ENCODE data around the gene LTBR. TPM values are rescaled to one million over a fixed set of nuclear protein-coding genes. Genes with fewer than 3 reads are reported as not detected.

Gene LTBR
- total RNA-seq, 1 donor from 2014 or later = 186 TPM

DNA sequence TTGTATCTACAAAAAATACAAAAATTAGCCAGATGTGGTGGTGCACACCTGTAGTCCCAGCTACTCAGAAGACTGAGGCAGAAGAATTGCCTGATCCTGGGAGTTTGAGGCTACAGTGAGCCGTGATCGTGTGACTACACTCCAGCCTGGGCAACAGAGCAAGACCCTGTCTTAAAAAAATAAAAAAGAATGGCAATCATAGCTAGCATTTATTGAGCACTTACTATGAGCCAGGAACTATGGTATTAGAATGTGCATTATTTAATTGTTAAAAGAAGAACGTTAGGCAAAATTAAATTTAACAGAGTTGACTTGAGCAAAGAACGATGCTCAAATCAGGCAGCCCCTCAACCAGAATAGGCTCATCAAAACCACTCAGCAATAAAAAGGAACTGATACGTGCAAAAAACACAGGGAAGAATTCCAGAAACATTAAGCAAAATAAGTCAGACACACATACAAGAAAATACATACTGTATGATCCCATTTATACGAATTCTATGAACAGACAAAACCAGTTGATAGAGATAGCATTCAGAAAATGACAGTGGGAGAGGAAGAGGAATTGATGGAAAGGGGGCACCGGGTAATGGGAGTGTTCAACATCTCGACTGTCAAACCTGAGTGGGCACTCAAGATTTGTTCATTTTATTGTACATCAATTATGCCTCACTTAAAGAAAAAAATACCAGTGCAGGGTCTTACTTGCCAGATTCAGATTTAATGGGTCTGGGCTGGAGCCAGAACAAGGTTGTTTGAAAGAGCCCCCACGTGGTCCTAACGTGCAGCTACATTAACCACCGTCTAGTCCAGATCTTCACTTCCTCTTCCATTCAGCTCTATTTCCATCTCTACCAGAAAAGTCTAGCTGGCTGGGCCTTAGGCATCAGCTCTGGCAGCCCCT, 16.6 kb upstream of the LTBR start:
- no peak for DNase-seq (ENCODE audit: extremely low read depth, low read depth, low spot score)

DNA sequence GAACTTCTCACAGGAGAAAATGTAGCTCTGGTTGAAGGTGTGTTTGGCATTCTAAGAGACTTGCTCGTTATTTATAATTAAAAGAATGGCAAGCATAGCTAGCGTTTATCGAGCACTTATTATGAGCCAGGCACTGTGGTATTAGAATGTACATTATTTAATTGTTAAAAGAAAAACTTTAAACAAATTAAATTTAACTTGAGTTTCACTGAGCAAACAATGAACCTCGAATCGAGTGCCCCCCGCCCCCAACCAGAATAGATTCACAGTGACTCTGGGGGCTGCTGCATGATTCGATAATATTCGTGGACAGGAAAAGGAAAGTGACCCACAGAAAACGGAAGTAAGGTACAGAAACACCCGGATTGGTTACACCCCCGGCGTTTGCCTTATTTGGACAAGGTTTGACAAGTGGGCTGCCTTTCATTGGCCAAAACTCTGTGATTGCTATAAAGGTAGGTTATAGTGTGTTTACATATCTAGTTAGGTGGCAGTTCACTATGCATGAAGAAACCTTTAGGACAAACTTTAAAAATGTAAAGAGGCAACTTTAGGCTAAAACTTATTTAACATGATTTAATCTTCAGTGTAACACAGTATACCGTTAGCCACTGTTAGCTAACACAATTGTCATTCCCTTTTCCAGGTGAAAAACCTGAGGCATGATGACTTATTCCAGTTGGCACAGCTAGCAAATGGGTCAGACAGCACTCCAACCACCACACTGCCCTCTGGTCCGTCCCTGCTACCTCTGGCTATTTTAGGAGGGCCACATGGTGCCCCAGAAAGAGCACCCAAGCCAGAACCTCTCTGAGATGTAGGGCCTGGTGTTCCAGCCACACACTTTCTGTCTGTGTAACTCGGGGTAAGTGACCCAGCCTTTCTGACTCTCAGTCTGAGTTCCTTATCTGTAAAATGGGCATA, 15.7 kb upstream of the LTBR start:
- DNase-seq (ENCODE audit: extremely low read depth, low read depth, low spot score) = no peak

DNA sequence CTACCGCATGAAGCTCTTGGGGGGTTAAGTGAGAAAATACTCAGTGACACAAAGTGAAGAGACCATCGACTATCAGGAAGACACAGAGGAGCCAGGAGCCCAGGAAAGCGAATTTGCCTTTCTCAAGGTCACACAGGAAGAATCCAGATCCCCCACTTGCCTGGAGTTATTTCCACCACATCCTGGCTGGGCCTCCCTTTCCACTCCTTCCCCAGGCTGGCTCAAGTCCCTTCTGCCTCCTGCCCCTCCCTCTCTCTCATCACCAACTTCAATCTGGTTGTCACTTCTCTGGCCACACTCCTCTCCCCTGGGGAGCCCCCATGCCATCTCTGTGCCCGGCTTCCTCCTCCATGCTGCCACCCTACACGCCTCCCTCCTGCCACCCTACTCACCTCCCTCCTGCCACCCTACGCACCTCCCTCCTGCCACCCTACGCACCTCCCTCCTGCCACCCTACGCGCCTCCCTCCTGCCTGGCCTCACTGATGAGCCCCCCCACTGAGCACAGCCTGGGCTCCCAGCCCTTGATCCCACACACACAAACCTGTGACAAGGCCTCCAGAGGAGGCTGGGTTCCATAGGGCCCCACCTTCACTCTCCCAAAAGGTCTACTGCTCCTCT, 14.9 kb upstream of the LTBR start:
- no peak for DNase-seq (ENCODE audit: extremely low read depth, low read depth, low spot score)

DNA sequence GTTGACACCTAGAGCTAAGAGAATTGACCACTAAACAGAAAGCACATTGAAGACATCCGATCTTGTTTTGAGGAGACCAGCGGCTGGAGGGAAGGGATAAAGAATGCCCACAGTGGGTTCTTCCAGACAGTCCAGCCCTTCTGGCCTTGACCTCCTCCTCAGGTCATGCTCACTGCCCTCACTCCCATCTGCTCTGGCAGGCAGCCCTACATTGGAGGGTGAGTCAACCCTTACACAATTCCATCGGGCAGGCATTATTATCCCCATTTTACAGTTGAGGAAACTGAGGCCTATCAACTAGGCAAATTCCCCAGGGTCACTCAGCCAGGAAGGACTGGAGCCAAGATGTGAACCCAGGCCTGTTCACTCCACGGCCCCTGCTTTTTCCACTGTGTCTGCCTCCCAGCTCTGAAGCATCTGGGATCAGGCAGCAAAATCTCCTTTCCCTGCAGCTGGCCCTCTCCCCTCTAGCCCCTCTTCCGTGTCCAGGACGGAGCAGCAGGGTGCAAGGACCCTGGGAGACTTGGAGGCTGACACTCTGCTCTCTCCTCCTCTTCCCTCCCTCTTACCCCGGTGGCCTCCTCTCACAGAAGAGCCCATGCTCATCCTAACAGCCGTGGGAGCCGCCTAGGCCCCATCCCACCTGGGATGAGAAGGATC, 13.9 kb upstream of the LTBR start:
- no peak for DNase-seq (ENCODE audit: extremely low read depth, low read depth, low spot score)

DNA sequence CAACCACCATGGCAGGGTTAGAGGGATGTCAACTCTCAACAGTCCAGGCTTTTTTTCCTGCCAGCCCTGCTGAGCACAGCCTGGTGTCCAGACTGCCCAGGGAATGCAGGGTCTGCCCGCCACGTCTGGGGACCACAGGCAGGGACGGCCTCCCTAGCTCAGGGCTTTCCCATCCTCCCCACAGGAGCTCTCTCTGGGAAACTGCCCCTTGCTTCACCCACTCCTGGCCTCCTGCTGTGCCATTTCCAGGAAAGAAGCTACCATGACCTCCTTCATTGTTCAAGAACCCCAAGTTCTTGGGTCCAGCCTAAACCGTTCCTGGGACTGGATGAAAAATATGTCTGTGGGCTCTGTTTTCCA, 13.4 kb upstream of the LTBR start:
- no peak for DNase-seq (ENCODE audit: extremely low read depth, low read depth, low spot score)

DNA sequence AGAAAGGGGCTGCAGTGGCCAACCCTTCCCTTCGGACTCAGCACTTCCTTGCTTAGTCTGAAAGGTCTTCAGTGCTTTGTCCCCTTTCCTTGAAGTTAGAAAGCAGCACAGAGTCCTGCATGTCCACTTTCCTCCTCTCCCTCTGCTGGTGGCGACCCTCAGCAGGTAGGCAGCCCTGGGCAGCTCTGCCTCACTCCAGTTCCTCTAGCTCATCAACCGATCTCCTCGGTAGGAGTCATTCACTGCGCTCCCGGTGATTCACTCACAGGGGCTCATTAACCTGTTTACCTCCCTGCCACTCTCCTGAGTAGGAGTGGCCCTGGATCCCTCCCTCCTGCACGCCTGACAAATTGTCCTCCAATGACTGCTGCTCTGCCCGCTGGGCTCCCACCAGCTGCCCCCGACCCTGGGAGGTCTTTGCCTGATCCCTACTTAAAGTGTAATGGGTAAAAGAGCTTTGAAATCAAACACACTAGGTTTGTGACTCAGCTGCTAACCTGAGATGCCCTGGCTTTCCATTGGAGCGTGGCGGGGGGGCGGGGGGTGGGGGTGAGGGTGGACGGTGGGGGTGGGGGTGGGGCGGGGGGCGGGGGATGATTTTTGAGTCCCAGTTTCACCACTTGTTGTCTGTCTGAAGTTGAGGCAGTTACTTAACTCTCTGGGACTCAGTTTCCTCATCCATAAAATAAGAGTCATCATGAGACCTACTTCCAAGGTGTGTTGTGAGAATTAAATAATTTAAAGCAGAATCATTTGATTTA, 12.8 kb upstream of the LTBR start:
- no peak for DNase-seq (ENCODE audit: extremely low read depth, low read depth, low spot score)

DNA sequence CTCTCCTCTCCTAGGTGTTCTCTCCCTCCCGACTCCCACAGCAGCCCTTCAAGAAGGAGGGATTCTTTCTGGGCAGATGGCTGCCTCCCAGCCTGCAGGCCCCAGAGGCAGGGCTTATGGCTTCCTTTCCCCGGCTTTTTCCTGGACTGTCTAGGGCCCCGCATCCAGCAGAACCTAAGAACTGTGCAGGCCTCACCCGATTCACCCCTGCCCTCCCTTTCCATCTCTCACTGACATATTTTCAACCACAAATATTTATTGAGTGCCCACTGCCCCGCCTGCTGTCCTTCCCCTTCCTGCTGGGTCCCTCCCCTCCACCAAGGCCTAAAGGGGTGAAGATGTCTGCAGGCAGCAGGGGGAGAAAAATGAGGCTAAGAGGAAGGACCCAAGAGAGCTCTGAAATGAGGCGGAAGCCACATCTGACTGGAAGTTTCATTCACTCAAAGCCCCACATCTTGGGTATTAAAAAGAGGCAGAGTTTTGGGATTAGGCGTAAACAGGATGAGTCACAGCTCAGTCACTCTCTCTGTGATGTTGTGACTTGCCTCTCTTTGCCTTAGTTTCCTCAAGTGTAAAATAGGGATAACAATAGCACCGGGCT, 11.5 kb upstream of the LTBR start:
- DNase-seq (ENCODE audit: extremely low read depth, low read depth, low spot score) = no peak

DNA sequence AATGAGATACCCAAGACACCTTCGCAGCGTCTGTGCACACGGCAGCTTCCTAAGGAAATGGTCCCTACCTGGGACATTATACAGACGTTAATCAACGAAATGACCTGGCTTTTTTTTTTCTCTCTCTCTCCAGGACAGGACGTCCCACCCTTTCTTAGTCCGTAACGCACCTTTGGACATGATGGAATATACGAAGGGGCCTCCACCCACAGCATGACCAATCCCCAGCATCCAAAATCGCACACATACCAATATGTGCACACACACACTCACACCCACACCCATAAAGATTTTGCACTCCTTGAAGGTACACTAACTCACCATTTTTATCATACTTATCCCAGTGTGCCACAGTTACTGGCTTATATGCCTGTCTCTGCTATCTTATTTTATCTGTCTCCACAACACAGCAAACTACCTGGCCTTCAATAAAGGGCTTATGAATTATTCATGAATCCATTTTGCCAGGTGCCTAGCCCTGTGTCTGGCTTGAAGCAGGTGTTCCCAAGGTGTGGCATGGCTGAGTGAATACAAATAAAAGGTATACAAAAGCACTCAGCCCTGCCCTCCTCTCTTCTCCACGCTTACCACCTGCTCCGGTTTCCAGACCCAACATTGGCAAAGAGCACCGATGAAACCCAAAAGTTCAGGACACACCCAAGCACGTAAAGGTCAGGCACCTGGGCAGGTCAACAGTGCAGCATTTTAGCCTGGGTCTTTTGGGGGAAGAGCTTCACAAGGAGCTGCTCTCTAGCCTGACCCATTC, 10.8 kb upstream of the LTBR start:
- DNase-seq (ENCODE audit: extremely low read depth, low read depth, low spot score) = no peak

DNA sequence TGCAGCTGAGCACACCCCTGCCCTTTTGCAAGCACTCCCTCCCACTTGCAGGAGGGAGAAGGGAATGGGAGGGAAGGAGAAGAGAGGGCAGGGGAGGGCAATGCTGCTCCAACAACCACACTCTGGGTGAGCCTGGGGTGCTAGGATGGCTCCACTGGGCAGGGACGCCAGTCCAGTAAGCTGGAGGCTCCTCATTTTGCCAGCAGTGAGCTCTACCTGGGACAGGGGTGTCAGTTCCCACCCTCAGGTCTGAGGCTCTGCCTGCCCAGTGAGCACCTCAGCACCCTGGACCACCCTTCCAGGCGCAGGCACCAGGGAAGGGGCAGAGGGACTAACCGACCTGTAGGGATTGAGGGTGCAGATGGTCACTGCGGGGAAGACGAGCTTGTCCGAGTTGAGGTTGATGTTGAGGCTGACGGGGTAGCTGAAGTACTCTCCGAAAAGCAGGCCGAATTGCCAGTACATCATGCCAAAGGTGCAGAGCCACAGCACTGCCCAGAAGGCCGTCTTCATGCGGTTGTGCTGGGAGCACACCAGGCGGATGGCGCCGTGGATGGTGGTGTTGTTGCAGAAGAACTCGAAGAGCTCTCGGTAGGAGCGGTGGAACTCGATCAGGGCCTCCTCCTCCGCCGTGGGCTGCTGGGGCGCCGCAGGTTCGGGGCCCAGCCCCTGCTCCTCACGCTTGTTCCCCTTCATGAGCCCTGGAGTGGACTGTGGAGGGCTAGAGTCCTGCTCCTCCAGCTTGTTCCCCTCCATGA, 9.8 kb upstream of the LTBR start:
- no peak for DNase-seq (ENCODE audit: extremely low read depth, low read depth, low spot score)

DNA sequence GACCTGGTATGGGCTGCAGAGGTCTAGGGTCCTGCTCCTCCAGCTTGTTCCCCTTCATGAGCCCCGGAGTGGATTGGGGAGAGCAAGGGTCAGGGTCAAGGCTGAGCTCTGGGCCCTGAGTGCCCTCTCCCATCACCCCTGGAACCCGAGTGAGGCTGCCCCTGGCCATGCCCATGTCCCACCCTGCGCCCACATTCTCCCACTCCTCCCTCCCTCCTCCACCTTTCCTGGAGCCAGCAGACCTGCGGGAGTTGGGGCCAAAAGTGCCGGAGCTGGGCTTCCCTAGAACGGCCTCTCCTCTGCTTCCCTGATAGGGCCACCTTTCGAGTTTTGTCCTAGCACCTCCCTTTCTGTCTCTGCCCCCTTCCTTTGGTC, 9.2 kb upstream of the LTBR start:
- no peak for DNase-seq (ENCODE audit: extremely low read depth, low read depth, low spot score)

DNA sequence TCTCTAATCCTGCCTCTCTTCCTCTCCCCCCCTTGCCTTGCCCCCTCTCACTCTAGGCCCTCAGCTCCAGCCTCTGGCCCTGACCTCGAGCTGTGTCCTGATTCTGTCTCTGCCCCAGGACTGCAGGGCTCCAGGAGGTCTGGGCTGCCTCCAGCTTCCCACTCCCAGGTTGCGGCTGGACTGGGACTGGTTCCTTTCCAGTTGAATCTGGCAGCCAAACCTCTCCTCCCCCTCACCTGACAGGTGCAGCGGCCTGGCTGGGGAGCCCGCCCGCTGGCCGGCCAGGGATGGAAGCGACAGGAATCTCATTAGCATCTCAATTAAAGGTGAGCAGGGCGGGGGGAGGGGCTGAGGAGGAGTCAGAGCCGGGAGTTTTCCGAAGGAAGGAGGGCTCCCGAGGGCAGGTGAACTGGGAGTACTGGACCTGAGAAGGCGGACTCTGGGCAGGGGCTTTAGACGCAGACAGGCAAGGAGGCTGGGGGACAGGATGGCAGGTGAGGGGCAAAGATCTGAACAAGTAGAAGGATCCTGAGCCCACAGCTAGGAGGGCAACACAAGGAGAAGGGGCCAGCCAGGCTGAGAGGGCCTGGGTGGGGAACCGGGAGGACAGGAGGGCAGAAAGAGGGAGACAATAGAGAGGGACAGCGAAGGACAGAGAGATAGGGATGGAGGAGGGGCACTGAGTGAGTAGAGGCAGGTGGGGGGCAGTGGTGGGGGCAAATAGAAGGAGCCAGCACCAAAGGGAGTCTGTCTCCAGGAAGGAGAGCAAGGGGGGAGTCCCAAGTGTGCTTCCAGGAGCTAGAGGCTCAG, 8.5 kb upstream of the LTBR start, which contains the start of gene SCNN1A:
Gene SCNN1A (minus strand): TSS at position 295 of the 810 bp plus-strand sequence. CDS start 780 bp downstream, outside the sequence.
- DNase-seq (ENCODE audit: extremely low read depth, low read depth, low spot score) = no peak

DNA sequence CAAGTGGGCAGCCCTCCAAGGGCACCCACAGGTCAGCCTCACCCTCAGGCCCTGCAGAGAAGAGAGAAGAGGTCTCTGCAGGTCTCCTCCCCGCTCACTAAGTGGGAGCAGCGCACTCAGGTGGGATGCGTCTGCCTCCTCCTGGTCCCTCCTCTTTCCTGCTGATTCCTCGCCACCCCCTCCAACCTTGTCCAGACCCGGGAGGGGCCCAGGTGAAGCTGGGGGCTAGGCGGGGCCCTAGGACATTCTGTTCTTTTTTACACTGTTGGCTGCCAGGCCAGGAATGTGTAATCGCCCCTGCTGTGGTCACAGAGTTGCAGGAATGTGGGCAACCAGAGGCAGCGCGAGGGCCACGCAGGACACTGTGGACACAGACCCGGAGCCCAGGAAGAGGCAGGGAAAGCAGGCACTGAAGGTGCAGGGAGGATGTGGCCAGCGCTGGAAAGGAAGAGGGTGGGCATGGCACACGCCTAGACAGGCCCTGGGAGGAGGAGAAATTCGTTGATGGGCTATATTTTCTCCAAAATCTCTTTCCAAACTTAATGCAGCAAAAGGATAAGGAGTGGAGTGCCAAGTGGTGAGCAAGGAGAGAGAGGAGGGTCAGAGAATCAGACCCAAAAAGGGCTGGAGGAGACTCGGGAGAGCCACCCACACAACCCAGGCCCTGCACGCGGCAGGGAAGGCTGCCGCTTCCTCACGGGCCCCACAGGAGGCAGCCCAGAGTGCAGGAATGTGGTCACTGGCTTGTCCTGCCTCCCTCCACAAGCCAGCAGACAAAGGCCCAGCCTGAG, 7.7 kb upstream of the LTBR start:
- DNase-seq (ENCODE audit: extremely low read depth, low read depth, low spot score) = no peak

DNA sequence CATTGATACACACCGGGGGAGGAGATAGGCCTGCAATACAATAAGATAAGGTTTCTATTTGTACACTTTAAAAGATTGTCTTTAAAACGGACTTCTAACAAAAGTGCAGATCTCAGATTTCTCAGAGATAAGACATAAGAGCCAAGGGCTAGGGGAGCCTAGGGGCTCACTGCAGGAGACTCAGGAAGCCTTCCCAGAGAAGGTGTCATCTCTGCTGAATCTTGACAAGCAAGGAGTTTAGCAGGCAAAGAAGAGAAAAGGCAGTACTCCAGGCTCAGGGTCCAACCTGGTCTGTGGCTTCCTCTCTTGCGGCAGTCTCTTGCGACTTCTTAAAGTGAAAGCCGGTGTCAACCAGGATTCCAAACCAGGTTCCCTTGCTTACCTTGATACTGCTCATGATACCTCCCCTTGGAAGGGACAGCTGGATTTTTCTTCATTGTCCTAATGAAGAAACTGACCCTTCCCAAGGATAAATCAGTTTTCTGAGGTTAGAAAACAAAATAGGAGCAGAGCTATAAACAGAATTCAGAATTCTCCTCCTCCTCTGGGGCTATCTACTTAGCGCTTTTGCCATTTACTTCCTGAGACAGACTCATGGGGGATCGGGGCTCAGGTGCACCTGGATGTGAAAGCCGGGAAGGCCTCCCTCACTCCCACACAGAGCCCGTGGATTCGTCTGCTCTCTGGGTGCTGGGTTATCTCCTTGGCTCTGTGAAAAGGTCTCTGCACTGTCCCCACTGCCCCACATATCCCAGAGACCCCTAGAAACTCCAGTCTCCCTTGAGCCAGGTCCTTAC, 6.9 kb upstream of the LTBR start:
- no peak for DNase-seq (ENCODE audit: extremely low read depth, low read depth, low spot score)

DNA sequence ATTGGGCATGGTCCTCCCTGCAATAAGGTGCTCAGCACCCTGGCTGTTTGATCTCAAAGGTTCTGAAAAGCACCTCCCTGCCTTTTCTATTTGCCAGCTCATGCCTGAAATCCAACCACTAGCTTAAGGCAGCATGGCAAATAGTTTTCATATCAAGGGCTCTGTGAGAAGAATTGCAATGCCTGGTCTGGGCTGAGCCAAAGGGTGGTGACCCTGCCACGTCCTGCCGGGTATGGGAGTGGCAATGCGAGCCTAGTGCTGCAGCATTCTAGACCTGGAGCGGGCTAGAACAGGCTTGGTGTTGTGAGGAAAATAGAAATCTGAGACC, 6.3 kb upstream of the LTBR start:
- DNase-seq (ENCODE audit: extremely low read depth, low read depth, low spot score) = no peak

DNA sequence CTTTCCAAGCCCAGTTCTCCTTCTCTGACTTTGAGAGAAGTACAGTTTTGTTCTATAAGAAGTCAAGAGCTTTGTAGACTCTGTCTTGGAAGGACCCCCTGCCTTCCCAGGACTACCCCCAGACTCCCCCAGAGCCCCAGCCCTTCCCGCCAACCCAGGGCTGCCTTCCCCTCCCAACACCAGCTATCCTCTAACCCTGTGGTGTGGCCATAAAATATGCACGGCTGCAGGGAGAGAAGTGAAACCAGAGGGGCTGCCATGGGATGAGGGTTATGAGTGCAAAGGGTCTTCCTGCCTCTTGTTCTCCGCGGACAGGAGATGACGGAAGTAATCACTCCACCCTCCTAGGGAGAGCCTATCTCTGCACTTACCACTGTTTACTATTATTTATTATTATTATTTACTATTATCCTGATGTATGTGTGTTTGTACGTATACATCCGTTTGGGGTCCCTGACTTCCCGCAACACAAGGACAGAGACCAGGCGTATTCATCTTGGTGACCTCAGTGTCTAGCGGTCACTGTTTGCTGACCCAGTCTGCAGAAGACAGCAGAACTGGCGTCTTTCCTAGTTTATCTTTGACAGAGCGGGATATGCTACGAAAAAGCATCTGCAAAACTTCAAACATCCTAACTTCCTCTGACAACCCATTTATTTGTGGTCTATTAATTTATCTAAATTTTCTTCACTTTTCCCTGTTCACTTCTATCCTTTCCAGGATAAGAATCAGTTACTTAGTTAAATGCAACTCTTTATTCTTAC, 5.1 kb upstream of the LTBR start:
- no peak for DNase-seq (ENCODE audit: extremely low read depth, low read depth, low spot score)

All from glomerular endothelial cell (primary cell).